MG63 (cell line): ENCODE data around the gene SLC16A7. TPM values are rescaled to one million over a fixed set of nuclear protein-coding genes. Genes with fewer than 3 reads are reported as not detected.

ENCODE experiments used
- DNase-seq: peaks from one replicate; pipeline ENCODE4 v3.0.0-alpha.2; 2020
- H3K27me3 ChIP-seq: fragments of 250-450 bp; sonication (Bioruptor Pico); 2 replicates; pipeline ENCODE4 v1.5.1; 2020; ENCODE audit warnings: mild to moderate bottlenecking, moderate library complexity
- H3K36me3 ChIP-seq: fragments of 250-450 bp; sonication (Bioruptor Pico); 2 replicates; pipeline ENCODE4 v1.5.1; 2020; ENCODE audit warnings: mild to moderate bottlenecking, moderate library complexity
- H3K4me3 ChIP-seq: fragments of 250-450 bp; sonication (Bioruptor Pico); 2 replicates; pipeline ENCODE4 v1.5.1; 2020; ENCODE audit warnings: mild to moderate bottlenecking, moderate library complexity
- H3K9me3 ChIP-seq: fragments of 250-450 bp; sonication (Bioruptor Pico); 2 replicates; pipeline ENCODE4 v1.5.1; 2020; ENCODE audit warnings: mild to moderate bottlenecking, moderate library complexity
- total RNA-seq: library from RNA; depleted of rRNA; stranded (reverse); fragments of >200 nt; shearing (Covaris generic); gene quantifications from 2 replicates; pipeline ENCODE4 v1.2.3, GENCODE V29; 2014; ENCODE audit warnings: low replicate concordance

Gene SLC16A7
- total RNA-seq, 1 experiment from 2014 or later = 6.3 TPM

GRCh38 chr12:59650588-59651228, 54.9 kb downstream of the SLC16A7 start:
- no peak for DNase-seq
- Histone ChIP-seq H3K27me3 (no peaks in the 10 kb centered on the region), H3K4me3 (no peak overlapping the region), H3K36me3 (no peaks in the 10 kb centered on the region; the same call in 1 of the 2 replicates), H3K9me3 (no peaks in the 10 kb centered on the region)

- Histone ChIP-seq H3K9me3 (no peaks in the 10 kb centered on the region), H3K4me3 (no peak overlapping the region), H3K36me3 (no peaks in the 10 kb centered on the region; the same call in 1 of the 2 replicates), H3K27me3 (no peaks in the 10 kb centered on the region)
- no peak for DNase-seq
Observed at GRCh38 chr12:59651229-59651920, 55.5 kb downstream of the SLC16A7 start.

- H3K27me3 ChIP-seq = no peaks in the 10 kb centered on the region
- DNase-seq = no peak
- no peak overlapping the region for H3K4me3 ChIP-seq
- H3K9me3 ChIP-seq = no peaks in the 10 kb centered on the region
- H3K36me3 ChIP-seq = no peaks in the 10 kb centered on the region
Observed at GRCh38 chr12:59652130-59652529, 56.3 kb downstream of the SLC16A7 start.

- no peaks in the 10 kb centered on the region for H3K9me3 ChIP-seq
- no peak overlapping the region for H3K4me3 ChIP-seq
- H3K36me3 ChIP-seq = no peaks in the 10 kb centered on the region
- no peak for DNase-seq
- H3K27me3 ChIP-seq = no peaks in the 10 kb centered on the region
Observed at GRCh38 chr12:59654061-59654460, 58.2 kb downstream of the SLC16A7 start.

- no peak overlapping the region for H3K4me3 ChIP-seq
- H3K9me3 ChIP-seq = no peaks in the 10 kb centered on the region
- no peaks in the 10 kb centered on the region for H3K36me3 ChIP-seq
- DNase-seq = no peak
- no peaks in the 10 kb centered on the region for H3K27me3 ChIP-seq
Observed at GRCh38 chr12:59657266-59657665, 61.4 kb downstream of the SLC16A7 start.

GRCh38 chr12:59657711-59658110, 61.9 kb downstream of the SLC16A7 start:
- Histone ChIP-seq H3K27me3 (no peaks in the 10 kb centered on the region), H3K4me3 (no peak overlapping the region), H3K9me3 (no peaks in the 10 kb centered on the region), H3K36me3 (no peaks in the 10 kb centered on the region)
- DNase-seq = no peak

GRCh38 chr12:59660148-59660547, 64.3 kb downstream of the SLC16A7 start:
- Histone ChIP-seq H3K4me3 (no peak overlapping the region), H3K9me3 (no peaks in the 10 kb centered on the region), H3K36me3 (no peaks in the 10 kb centered on the region), H3K27me3 (no peaks in the 10 kb centered on the region)
- no peak for DNase-seq

GRCh38 chr12:59660921-59661597, 65.2 kb downstream of the SLC16A7 start:
- Histone ChIP-seq H3K36me3 (no peaks in the 10 kb centered on the region), H3K9me3 (no peaks in the 10 kb centered on the region), H3K27me3 (no peaks in the 10 kb centered on the region), H3K4me3 (no peak overlapping the region)
- no peak for DNase-seq

- Histone ChIP-seq H3K9me3 (peaks cover 5% of the 10 kb centered on the region; the same call in 1 of the 2 replicates), H3K4me3 (no peak overlapping the region), H3K27me3 (no peaks in the 10 kb centered on the region), H3K36me3 (no peaks in the 10 kb centered on the region)
- DNase-seq = no peak
Observed at GRCh38 chr12:59664495-59664894, 68.7 kb downstream of the SLC16A7 start.

GRCh38 chr12:59665701-59666100, 69.9 kb downstream of the SLC16A7 start:
- no peak for DNase-seq
- H3K27me3 ChIP-seq = no peaks in the 10 kb centered on the region
- peaks cover 5% of the 10 kb centered on the region; the same call in 1 of the 2 replicates for H3K9me3 ChIP-seq
- H3K36me3 ChIP-seq = no peaks in the 10 kb centered on the region
- H3K4me3 ChIP-seq = no peak overlapping the region

- no peak for DNase-seq
- no peaks in the 10 kb centered on the region for H3K36me3 ChIP-seq
- no peak overlapping the region for H3K4me3 ChIP-seq
- H3K27me3 ChIP-seq = no peaks in the 10 kb centered on the region
- peaks cover 5% of the 10 kb centered on the region; the same call in 1 of the 2 replicates for H3K9me3 ChIP-seq
Observed at GRCh38 chr12:59668674-59669073, 72.8 kb downstream of the SLC16A7 start.

- 0 out of 2 replicates have a peak, but pooled peaks cover 3% of the 10 kb centered on the region for H3K9me3 ChIP-seq
- H3K36me3 ChIP-seq = no peaks in the 10 kb centered on the region
- H3K4me3 ChIP-seq = no peak overlapping the region
- DNase-seq = no peak
- H3K27me3 ChIP-seq = no peaks in the 10 kb centered on the region
Observed at GRCh38 chr12:59672273-59672672, 76.4 kb downstream of the SLC16A7 start.

GRCh38 chr12:59675461-59675860, 79.6 kb downstream of the SLC16A7 start:
- Histone ChIP-seq H3K27me3 (no peaks in the 10 kb centered on the region), H3K36me3 (no peaks in the 10 kb centered on the region), H3K9me3 (no peaks in the 10 kb centered on the region), H3K4me3 (no peak overlapping the region)
- no peak for DNase-seq

GRCh38 chr12:59677857-59678256, 82.0 kb downstream of the SLC16A7 start:
- Histone ChIP-seq H3K27me3 (no peaks in the 10 kb centered on the region), H3K9me3 (no peaks in the 10 kb centered on the region), H3K36me3 (no peaks in the 10 kb centered on the region), H3K4me3 (no peak overlapping the region)
- DNase-seq = no peak

GRCh38 chr12:59678759-59679411, 83.1 kb downstream of the SLC16A7 start:
- no peak for DNase-seq
- no peaks in the 10 kb centered on the region for H3K9me3 ChIP-seq
- no peaks in the 10 kb centered on the region for H3K36me3 ChIP-seq
- H3K4me3 ChIP-seq = no peak overlapping the region
- no peaks in the 10 kb centered on the region for H3K27me3 ChIP-seq

- Histone ChIP-seq H3K9me3 (no peaks in the 10 kb centered on the region), H3K36me3 (no peaks in the 10 kb centered on the region), H3K27me3 (no peaks in the 10 kb centered on the region), H3K4me3 (no peak overlapping the region)
- no peak for DNase-seq
Observed at GRCh38 chr12:59689776-59690175, 93.9 kb downstream of the SLC16A7 start.

GRCh38 chr12:59695379-59695778, 99.5 kb downstream of the SLC16A7 start:
- DNase-seq = no peak
- Histone ChIP-seq H3K9me3 (no peaks in the 10 kb centered on the region), H3K4me3 (no peak overlapping the region), H3K36me3 (no peaks in the 10 kb centered on the region), H3K27me3 (no peaks in the 10 kb centered on the region)
